Bronchial epithelial cell (primary cell): ENCODE measurements around the gene STRN4. TPM values are rescaled to one million over a fixed set of nuclear protein-coding genes. Genes with fewer than 3 reads are reported as not detected.
"Not testable (repeated sequence)": the region's sequence is repeated elsewhere in the genome, so short reads cannot be mapped to it uniquely, and the experiment has no call there.

Source experiments
- DNase-seq: peaks from one replicate; pipeline ENCODE4 v3.0.0-alpha.2; 2010; ENCODE audit warnings: low read depth
- FAIRE-seq: peaks from 2 replicates; lab custom pipeline; 2011; peaks lifted over from hg19 to GRCh38; lab: Jason Lieb, UNC
- H3K27me3 ChIP-seq: 2 replicates; pipeline ENCODE4 v1.5.1; 2011; ENCODE audit warnings: low read length; ENCODE audit not compliant: control insufficient read depth, insufficient read depth
- H3K36me3 ChIP-seq: 2 replicates; pipeline ENCODE4 v1.5.1; 2011; ENCODE audit warnings: low read length; ENCODE audit not compliant: control insufficient read depth, insufficient read depth
- H3K4me3 ChIP-seq: 2 replicates; pipeline ENCODE4 v1.5.1; 2011; ENCODE audit warnings: mild to moderate bottlenecking, low read depth, low read length, control low read depth
- total RNA-seq: library from RNA; depleted of rRNA; stranded (reverse); fragments of >200 nt; gene quantifications from 2 replicates; pipeline ENCODE4 v1.2.1, GENCODE V29; 2014
- TF ChIP-seq, protein P1 (sequence below): IDR thresholded peaks from 2 replicates; pipeline ENCODE4 v1.5.1; 2011; ENCODE audit warnings: mild to moderate bottlenecking, moderate library complexity, low read length, control low read depth, inconsistent platforms; ENCODE audit not compliant: insufficient read depth, severe bottlenecking

STRN4 gene
- total RNA-seq, 1 donor from 2014 or later = 60.3 TPM

GRCh38 chr19:46716672-46717033, 29.6 kb downstream of the STRN4 start:
- FAIRE-seq (no peak), DNase-seq (no peak)
- H3K36me3 ChIP-seq = peaks cover 11% of the 10 kb centered on the region
- H3K27me3 ChIP-seq = no peaks in the 10 kb centered on the region
- TF ChIP-seq, protein P1, sequence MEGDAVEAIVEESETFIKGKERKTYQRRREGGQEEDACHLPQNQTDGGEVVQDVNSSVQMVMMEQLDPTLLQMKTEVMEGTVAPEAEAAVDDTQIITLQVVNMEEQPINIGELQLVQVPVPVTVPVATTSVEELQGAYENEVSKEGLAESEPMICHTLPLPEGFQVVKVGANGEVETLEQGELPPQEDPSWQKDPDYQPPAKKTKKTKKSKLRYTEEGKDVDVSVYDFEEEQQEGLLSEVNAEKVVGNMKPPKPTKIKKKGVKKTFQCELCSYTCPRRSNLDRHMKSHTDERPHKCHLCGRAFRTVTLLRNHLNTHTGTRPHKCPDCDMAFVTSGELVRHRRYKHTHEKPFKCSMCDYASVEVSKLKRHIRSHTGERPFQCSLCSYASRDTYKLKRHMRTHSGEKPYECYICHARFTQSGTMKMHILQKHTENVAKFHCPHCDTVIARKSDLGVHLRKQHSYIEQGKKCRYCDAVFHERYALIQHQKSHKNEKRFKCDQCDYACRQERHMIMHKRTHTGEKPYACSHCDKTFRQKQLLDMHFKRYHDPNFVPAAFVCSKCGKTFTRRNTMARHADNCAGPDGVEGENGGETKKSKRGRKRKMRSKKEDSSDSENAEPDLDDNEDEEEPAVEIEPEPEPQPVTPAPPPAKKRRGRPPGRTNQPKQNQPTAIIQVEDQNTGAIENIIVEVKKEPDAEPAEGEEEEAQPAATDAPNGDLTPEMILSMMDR = no peak
- peak overlapping the region; percentile 83 for H3K4me3 ChIP-seq

DNA sequence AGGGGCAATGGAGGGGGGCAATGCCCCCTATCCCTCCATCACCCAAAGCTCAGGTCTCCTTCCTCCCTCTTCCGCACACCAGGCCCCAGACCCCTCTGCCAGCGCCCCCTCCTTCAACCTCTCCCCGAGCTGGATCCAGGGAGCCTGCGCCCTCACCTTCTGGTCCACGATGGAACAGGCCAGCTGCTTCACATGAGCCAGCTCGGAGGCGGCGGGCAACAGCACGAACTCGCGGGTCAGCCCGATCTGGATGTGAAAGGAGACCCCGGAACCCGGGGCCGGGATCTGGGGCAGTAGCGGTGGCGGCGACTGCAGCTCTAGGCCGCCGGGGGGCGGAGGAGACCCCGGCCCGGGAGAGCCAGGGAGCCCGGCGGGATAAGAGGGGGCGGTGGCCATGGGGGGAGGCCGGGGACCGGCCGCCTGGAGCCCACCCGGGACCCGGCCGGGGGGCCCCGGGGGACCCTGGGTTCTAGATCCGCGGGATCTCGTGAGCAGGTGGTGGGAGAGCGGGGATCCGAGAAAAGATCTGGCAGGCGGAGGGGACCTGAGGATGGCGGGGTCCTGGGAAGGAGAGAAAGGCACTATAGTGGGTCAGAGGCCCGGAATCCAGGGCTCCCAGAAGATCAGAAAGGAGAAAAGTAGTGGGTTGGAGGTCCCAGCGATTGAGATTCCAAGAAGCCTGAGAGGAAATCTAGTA, 30.1 kb downstream of the STRN4 start:
- TF ChIP-seq, protein P1 = no peak
- peaks cover 6% of the 10 kb centered on the region for H3K36me3 ChIP-seq
- FAIRE-seq (no peak), DNase-seq (no peak)
- H3K27me3 ChIP-seq = no peaks in the 10 kb centered on the region
- H3K4me3 ChIP-seq = peak overlapping the region; percentile 83

GRCh38 chr19:46715620-46715974, 30.7 kb downstream of the STRN4 start:
- H3K27me3 ChIP-seq = no peaks in the 10 kb centered on the region
- H3K36me3 ChIP-seq = peaks cover 7% of the 10 kb centered on the region
- no peak for FAIRE-seq
- H3K4me3 ChIP-seq = peak overlapping the region; percentile 83
- TF ChIP-seq, protein P1 = no peak
- no peak for DNase-seq

DNA sequence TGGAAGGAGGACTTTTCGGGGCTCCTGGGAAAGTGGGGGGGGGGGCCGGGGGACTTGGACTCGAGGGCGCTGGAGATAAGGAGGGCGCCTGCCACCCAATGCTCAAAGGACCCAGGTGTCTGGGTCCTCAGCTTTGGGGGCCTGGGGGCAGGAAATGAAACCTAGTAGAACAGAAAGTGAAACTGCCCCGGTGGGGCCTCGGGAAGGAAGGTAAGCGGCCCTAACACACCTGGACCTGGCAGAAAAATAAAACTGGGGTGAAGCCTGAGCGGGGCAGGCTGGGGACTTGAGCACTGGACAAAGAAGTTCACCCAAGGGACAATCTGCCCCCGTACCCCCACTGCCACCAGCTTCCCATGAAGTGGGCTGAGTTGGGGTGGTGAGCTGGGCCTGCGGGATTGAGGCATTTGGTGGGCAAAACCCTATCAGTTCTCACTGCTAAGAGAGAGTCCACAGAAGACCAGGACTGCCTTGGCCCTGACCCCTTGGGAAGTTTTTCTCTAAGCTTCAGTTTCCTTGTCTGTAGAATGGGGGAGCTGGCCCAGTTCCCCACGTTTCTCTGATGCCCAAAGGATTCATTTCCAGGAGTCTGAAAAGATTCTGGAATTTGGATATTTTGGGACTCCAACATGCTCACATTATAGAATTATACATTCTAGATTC, 31.7 kb downstream of the STRN4 start:
- FAIRE-seq = no peak
- Histone ChIP-seq H3K4me3 (peak overlapping the region; percentile 83), H3K36me3 (peaks cover 4% of the 10 kb centered on the region), H3K27me3 (no peaks in the 10 kb centered on the region)
- no peak for DNase-seq
- TF ChIP-seq, protein P1 = no peak

GRCh38 chr19:46713781-46714443, 32.3 kb downstream of the STRN4 start:
- no peaks in the 10 kb centered on the region for H3K27me3 ChIP-seq
- H3K4me3 ChIP-seq = peak overlapping the region; percentile 83
- DNase-seq (peak; percentile 79), FAIRE-seq (no peak)
- TF ChIP-seq, protein P1 = no peak
- H3K36me3 ChIP-seq = peaks cover 4% of the 10 kb centered on the region

GRCh38 chr19:46712768-46713338, 33.4 kb downstream of the STRN4 start:
- FAIRE-seq, H3K36me3 ChIP-seq: not testable (repeated sequence)

More at GRCh38 chr19:46712768-46713338, 33.4 kb downstream of the STRN4 start:
- not testable (repeated sequence) for H3K27me3 ChIP-seq, DNase-seq, H3K4me3 ChIP-seq
